Stimulated activated CD8-positive, alpha-beta memory T cell treated with anti-CD3 and anti-CD28 coated beads, Interleukin-7, amount 100 ng/mL, for 1 hour (primary cell): ENCODE measurements around the gene CCDC188.

Source experiments
- DNase-seq, 2 donors: peaks; one replicate each; pipeline ENCODE4 v3.0.0-alpha.2; 2020; ENCODE audit warnings: low read depth in 2 of 2

Gene CCDC188

DNA sequence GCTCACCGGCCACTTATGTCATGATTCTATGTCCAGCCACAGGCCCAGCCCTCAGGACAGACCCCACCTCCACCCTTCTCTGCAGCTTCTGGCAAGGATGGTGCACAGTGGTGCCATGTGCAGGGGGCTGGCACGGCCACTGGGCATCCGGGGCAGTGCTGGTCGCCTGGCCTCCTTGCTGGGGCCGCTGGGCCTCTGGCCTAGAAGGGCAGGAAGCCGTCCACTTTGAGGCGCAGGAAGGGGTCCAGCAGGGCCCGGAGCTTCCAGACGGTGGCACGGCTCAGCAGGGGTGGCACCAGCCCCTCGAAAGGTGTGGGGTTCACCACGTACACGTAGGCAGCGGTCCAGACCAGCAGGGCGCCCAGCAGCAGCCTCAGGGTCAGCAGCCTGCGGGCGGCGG lies 2.4 kb downstream of the CCDC188 start:
- DNase-seq, result no peak

DNA sequence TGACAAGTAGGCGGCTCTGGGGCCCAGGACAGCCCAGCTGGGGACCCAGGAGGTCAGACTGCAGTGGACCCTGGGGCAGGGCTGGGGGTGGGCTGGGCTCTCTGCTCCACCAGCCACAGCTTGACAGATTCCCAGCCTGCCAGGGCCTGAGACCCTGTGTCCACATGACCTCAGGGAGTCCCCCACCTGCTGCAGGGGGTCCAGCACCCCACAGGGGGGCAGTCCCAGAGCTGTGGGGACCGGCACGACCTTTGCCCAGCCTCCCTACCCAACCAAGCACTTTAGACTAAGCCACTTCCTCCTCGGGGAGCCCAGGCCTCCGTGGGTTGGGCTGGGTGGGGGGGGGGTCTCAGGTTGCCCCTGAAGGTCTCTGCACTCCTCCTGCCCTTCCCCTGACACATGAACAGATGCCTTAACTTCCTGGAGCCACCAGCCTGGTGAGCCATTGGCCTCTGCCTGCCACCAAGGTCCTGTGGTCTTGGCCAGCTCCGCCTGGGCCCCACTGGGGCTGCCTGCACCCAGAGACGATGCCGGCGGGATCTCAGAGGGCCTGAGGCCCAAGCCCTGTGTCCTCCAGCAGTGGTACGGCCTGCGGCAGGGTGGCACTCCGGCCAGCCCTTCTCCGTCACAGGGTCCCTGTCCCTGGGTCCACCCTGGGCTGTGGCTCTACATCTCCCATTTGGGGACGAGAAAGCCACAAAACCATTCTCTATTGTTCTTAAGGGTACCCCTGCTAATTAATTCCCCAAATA lies 3.4 kb downstream of the CCDC188 start:
- DNase-seq, result no peak

DNA sequence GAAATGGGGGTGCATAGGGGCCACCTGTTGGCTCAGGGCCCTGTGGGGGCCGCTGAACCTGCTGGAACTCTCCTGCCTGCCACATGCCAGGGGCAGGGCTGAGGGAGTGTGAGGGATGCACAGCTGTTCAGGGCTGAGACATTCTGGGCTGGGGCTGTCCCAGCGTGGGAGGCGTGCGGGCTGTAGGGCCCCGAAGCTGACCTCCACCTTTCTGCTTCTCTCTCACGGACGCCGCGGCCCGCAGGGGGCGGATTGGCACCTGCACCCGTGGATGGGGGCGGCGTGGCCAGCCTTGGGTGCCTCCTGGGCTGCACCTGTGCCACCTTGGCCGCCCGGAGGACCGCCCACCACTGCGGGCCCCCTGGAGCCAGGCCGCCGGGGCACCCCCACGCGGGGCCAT lies 4.1 kb downstream of the CCDC188 start:
- DNase-seq, result no peak

DNA sequence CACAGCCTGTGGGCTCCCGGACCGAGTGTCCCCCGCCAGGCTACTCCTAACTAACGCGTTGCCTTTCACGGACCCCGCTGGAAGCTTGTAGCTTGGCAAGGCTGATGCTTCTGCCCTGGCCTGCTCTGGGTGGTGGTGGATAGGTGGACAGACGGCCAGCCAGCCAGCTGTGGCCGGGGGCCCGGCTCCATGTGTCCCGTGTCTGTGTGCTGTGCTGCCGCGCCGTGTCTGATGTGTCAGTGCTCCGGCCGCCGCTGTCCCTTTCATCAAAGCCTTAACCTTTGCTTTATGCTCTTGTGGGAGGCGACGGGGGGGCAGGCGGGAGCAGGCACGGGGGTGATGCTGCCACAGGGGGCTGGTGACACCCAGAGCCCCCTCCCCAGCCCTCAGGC lies 5.0 kb downstream of the CCDC188 start:
- no peak for DNase-seq

DNA sequence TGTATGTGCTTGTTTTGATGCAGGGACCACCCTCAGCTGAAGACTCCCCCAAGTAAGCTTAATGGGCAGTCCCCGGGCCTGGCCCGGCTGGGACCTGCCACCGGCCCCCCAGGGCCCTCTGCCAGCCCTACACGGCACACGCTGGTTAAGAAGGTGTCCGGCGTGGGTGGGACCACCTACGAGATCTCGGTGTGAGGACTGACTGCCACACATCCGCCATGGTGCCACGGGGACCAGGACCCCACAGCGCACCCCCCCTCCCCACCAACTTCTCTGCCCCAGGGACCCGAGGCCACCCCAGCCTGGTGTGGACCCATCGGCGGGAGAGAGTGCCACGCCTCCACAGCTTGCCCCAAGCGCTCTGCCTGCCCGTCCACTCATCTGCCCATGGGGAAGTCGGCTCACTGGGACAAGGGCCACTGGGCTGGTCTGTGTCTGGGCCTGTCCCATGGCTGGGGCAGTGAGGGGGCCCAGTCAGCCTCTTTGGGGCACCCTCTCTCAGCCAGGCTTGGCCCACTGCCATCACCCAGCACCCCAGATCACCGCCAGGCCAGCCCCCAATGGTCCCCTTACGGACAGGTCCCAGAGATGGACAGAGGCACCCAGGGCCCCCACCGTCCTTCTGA lies 5.5 kb downstream of the CCDC188 start:
- DNase-seq, result no peak

DNA sequence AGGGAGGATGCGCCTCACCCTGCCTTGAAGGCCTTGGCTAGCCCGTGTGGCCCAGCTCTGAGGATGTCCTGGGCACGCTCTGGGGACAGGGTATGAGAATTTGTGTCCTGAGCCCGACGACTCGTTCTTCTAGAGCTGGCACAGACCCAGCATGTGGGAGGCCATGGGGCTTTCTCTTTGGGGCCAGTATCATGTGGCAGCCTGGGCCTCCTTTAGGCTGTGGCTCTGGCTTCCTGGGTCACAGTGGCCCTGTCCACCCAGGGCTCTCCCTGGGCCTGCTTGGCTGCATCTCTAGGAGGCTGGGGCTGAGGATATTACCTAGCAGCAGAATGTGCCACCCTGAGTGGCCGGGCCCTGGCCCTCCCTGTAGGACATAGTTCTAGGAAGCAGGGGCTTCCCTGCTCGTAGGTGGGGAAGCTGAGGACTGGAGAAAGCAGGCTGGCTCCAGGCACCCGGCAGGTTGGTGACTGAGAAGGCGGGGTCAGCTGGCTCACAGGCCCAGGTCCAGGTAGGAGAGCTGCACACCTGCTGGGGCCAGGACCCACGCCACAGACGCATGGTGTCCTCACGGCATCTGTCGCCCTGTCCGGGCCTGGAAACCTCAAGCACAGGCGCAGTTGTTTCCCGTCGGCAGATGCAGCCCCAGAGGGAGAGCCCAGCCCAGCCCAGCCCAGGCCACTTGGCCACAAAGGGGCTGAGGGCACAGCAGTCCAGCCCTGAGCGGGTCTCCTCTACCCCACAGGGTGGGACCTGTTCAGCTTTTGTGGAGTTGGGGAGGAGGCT lies 6.8 kb downstream of the CCDC188 start:
- DNase-seq, result no peak

DNA sequence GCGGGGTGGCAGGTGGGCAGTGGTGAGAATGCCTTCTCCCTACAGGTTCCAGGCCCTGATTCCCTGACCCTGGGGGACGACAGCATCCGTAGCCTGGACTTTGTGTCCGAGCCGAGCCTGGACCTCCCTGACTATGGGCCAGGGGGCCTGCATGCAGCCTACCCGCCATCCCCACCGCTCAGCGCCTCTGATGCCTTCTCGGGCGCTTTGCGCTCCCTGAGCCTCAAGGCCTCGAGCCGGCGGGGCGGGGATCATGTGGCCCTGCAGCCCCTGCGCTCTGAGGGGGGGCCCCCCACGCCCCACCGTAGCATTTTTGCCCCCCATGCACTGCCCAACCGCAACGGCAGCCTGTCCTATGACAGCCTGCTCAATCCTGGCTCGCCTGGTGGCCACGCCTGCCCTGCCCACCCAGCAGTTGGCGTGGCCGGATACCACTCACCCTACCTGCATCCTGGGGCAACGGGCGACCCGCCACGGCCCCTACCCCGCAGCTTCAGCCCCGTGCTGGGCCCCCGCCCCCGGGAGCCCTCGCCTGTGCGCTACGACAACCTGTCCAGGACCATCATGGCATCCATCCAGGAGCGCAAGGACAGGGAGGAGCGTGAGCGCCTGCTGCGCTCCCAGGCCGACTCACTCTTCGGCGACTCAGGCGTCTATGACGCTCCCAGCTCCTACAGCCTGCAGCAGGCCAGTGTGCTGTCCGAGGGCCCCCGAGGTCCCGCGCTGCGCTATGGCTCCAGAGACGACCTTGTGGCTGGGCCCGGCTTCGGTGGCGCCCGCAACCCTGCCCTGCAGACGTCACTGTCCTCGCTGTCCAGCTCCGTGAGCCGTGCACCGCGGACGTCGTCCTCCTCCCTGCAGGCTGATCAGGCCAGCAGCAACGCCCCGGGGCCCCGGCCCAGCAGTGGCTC lies 7.9 kb downstream of the CCDC188 start:
- no peak for DNase-seq

DNA sequence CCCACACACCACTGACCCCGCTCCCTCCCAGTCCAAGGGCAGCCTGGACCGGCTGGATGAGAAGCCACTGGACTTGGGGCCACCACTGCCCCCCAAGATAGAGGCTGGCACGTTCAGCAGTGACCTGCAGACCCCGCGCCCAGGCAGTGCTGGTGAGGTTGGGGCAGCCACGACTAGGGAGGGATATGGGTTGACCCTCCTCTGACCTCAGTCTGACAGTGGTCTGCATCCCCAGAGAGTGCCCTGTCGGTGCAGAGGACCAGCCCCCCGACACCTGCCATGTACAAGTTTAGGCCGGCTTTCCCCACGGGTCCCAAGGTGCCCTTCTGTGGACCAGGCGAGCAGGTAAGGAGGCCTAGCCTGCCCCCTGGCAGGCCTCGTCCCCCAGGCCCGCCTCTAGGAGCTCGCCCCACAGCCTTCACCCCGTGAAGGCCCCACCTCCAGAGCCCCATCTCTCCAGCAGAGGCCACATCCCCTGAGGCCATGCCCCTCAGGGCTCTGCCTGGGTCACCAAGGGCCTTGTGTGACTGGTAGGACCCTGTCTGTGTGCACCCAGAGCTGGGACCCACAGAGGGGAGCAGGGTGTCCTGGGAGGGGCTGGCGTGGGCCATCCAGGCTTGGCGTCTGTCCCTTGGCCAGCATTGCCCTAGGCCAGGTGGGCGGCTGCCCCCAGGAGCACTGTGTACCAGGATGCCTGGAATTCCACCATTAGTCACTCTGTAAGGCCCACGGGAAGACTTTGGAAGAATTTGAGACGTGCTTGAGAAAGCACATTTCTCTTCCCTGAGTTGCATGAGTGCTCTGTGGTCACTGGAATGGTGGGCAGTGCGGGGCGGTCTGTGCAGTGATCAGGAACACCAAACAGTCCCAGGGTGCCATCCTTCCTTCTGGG lies 9.4 kb downstream of the CCDC188 start:
- no peak for DNase-seq

DNA sequence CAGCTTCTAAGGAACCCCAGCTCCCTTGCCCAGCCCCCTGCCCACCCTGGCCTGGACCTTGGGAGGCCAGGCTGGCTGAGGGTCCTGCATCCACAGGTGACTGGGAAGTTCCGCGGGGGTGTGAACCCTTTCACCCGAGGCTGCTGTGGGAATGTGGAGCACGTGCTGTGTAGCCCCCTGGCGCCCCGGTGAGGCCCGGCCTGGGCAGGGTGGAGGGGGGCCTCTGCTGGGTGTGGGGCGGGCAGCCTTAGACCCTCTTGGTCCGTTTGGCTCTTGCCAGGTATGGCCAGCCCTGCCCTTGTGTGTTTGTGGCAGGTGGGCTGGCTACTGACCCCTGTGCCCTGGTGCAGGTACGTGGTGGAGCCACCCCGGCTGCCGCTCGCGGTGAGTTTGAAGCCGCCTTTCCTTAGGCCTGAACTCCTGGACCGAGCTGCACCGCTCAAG lies 10.3 kb downstream of the CCDC188 start:
- DNase-seq, result no peak

DNA sequence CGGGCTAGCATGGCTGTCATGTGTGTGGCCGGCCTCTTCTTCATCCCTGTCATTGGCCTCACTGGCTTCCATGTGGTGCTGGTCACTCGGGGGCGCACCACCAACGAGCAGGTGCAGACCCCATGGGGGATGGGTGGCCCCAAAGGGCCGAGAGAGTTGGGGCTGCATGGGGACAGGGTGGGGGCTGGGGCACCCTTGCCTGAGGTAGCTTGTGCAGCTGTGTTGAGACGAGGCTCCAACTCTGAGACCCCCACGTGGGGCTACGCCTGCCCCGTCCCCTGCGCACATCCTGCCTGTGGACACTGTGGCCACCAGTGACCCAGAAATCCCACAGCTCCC lies 10.8 kb downstream of the CCDC188 start:
- DNase-seq, result no peak

DNA sequence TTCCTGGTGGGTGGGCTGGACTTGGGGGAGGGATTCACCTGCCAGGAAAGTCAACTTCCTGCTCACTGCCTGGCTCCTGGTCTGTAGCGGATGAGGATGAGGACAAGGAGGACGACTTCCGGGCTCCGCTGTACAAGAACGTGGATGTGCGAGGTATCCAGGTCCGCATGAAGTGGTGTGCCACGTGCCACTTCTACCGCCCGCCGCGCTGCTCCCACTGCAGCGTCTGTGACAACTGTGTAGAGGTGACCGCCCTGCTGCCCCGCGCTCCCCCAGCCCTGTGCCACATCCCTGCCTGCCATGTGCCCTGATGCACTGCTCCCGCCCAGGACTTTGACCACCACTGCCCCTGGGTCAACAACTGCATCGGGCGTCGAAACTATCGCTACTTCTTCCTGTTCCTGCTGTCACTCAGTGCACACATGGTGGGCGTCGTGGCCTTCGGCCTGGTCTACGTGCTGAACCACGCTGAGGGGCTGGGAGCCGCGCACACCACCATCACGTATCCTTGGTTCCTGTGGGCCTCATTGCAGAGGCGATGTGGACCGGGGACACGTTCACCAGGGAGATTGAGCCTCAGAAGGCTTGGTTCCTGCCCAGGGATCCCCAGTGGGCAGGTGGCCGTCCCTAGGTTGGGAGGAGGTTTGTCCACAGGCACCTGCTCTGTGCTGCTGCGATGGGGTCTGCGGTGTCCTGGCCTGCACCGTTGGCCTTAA lies 11.3 kb downstream of the CCDC188 start:
- DNase-seq, result no peak

DNA sequence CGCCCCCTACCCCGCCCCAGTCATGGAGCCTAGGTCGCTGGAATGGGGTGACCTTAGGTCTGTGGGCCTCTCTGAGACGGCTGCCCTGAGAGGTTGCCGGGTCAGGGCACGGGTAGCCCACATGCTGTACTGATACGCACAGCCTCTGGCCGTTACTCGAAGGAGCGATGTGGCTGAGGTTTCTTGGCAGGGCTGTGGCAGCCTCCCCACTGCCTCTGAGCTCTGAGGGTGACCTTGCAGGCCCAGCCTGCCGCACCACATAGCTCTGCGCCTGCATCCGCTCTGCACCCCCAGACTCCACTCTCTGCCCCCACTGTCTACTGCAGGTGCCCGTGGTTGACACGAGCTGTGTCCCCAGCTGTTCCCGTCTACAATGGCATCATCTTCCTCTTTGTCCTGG lies 12.0 kb downstream of the CCDC188 start:
- DNase-seq, result no peak

DNA sequence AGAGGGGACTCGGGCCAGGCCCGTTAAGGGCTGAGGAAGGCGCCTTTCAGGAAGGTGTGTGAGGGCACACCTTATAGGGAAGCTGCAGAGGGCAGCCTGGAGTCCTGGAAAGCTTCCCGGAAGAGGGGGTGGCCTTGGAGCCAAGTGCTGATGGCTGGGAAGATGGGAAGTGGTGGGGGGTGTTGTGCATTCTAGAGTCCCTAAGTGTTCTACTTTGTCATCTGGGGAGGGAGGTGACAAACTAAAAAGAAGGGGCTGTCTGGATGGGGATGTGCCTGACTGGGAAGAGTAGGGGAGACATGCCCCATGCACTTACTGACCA lies 12.5 kb downstream of the CCDC188 start:
- no peak for DNase-seq

DNA sequence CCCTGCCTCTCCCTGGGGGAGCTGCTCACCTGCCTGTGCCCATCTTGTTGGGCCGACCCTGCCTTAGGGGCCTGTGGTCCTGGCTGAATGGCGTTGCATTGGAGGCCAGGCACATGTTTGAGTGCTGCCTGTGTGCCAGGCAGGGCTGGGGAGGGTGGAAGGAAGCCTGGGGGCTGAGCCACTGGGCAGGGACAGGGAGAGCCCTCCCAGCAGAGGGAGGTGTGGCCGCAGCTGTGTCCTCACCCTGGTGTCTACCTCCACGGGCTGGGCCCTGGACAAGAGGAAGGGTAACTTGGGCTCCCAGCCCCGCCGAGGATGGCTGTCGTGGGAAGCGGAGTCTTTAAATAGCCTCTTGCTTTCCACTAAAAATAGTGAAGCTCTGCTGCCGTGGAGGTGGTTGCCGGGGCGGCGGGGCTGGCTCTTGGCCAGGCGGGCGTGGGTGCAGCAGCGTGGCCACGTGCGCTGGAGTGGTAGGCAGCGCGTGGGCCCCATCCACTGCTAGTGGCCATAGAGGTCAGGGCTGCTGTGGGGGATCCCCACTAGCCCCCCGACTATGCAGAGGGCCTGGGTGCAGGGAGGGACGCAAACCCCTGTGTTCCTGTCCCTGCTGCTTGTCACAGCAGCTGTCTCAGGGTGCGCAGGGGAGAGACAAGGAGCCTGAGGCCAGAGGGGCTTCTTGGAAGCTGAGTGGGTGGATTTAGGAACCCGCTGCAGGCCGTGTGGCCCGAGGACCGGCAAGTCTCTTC lies 13.0 kb downstream of the CCDC188 start:
- DNase-seq, result no peak

DNA sequence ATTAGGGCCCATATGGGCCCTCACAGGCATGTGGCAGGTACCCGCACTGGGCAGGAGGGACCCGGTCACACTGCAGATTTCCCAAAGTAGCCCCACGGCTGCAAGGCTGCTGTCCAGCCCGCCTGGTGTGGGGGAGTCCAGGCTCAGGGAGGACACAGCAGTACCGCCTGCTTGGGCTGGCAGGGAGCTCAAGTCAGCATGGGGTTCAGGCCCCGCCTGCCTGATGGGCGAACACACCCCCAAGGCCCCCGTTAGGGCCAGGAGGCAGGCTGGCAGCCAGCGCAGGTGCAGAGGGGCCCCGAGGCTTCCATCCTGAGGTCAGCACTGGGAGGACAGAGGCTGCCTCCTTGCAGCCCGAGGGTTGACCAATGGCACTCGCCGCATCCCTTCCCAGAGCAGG lies 13.7 kb downstream of the CCDC188 start:
- no peak for DNase-seq

DNA sequence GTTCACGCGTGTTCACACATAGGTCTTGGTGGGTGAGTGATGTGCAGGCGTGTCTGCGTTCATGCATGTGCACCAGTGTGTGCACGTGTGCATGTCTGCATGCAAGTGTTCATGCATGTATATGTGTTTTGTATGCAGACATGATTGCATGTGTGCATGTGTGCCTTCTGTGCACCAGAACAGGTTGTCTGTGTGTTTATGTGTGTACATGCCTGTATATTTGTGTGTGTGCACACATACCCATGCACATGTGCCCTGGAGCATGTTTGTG lies 14.3 kb downstream of the CCDC188 start:
- DNase-seq, result no peak

DNA sequence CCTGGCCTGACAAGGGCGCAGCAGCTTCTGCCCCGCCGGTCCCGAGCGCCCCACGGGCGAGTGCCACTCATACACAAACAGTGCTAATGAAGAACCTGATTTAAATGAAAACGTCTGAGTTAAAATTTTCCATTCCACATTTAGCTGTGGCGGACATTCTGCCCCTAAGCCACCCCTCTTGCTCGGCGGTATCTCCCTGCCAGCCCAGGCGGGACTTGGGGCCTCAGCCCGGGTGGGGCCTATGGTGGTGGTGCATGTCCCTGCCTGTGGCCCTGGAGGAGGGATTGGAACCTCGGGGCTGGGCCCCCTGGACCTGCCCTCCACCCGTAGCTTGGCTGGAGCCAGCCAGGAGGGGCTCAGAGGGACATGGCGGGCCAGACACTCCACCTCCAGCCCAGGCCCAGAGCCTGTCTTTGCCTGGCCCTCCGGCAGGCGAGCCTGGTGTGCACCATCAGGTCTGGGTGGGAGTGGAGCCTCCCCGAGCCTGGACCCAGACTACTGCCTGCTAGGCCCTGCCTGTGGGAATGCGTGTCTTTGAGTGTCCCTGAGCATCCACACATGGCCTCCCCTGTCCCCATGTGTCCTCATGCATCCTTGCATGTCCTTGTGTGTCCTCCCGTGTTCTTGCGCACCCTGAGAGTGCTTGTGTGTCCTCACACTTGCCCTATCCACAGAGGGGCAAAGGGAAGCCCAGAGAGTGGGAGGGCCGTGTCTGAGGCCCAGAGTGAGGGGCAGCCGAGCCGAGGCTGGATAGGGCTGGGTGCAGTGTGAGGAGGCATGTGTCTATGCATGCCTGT lies 14.9 kb downstream of the CCDC188 start:
- no peak for DNase-seq

DNA sequence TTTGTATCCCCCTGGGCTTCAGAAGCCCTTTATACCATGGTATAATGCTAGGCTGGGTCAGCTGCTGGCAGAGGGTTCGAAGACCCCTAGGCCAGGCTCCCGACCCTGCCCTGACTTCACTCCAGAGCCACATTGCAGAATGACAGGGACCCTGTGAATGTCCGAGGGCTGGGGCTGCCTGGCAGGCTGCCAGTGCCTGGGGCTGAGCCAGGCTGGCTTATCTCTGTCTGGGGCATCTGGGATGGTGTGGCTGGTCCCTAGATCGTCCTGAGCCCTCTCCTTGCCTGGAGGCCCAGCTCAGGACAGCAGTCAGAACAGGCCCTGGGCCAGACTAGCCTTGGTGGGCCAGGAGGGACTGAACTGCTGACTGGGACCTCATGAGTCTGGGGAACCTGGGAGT lies 15.6 kb downstream of the CCDC188 start:
- no peak for DNase-seq

DNA sequence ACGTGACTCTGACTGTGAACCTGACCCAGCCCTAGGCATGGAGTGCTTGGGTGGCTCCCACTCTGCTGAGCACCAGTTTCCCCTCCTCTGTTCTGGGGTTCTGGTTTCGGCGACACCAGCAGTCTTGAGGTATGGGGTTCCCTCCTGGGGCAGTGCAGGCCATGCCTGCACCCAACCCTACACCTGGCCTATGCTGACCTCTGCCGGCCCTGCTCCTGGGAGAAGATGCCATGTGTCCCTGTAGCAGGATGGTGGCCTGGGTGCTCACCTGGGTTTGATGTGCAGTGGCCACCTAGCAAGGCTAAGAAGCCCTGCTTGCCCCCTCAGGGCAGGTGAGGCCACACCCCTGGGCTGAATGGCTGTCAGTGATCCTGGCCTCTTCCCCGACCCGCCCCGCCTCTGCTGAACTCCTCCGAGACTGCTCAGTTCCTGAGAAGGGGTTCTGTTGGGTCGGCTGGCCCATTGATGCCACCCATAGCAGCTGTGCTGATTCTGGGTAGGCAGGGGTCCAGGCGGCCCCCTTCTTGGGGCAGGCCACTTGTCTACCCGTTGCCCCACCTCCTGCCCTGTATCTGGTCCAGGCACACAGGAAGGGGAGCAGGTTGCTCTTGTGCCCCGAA lies 16.8 kb downstream of the CCDC188 start:
- DNase-seq, result no peak
